Kidney capillary endothelial cell (primary cell): ENCODE data around the gene CCDC71.

Experiments used
- DNase-seq: peaks from one replicate; pipeline ENCODE4 v3.0.0-alpha.2; 2018; ENCODE audit warnings: low spot score

Gene CCDC71

GRCh38 chr3:49131576-49131975, 34.6 kb downstream of the CCDC71 start:
- no peak for DNase-seq

GRCh38 chr3:49131040-49131439, 35.1 kb downstream of the CCDC71 start:
- DNase-seq: no peak

GRCh38 chr3:49124991-49125670, 41.0 kb downstream of the CCDC71 start:
- no peak for DNase-seq

GRCh38 chr3:49124203-49124602, 41.9 kb downstream of the CCDC71 start:
- no peak for DNase-seq

GRCh38 chr3:49123687-49124086, 42.4 kb downstream of the CCDC71 start:
- no peak for DNase-seq

GRCh38 chr3:49122886-49123545, 43.1 kb downstream of the CCDC71 start:
- no peak for DNase-seq

GRCh38 chr3:49122451-49122850, 43.7 kb downstream of the CCDC71 start:
- DNase-seq: no peak

- DNase-seq: no peak
Observed at GRCh38 chr3:49122022-49122421, 44.1 kb downstream of the CCDC71 start.

GRCh38 chr3:49121132-49121736, 44.9 kb downstream of the CCDC71 start:
- no peak for DNase-seq

- peak; percentile 83 for DNase-seq
Observed at GRCh38 chr3:49120438-49121131, 45.5 kb downstream of the CCDC71 start, which contains the start of gene USP19. USP19 (minus strand) TSS chr3:49120823; CDS start chr3:49119145, 1,678 bp downstream.

GRCh38 chr3:49120096-49120437, 46.1 kb downstream of the CCDC71 start:
- no peak for DNase-seq

GRCh38 chr3:49119439-49119838, 46.7 kb downstream of the CCDC71 start:
- no peak for DNase-seq

GRCh38 chr3:49119036-49119435, 47.1 kb downstream of the CCDC71 start:
- no peak for DNase-seq
